ENCODE results near the gene CCDC54. TPM values are rescaled to one million over a fixed set of nuclear protein-coding genes. Genes with fewer than 3 reads are reported as not detected.

CCDC54 gene
- polyA plus RNA-seq, 1 experiment = not detected

DNA sequence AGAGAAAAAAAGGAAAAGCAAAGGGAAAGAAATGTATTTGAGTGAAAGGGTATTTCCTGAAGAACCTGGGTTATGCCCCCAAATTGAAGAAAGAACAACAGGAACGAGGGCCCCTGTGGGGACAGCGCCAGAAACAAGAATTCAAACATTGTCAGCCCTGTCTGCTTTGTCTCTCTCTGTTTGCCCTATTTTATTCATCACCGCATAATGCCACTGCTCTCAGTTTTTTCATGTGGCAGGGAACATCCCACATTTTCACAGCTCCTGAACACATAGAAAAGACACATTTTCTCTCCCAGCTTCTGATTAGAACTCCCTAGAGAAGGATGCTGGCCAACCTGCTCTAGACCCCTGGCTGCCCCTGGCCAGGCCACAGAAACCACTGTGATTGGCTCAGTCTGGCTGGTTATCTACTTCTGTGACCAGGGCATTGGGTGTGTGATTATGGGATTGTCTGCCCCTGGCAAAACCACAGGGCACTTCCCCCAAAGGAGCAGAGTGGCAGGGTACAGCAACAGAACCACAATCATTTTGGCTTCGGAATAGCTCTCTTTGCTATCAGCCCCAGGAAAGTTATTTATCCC is 31.3 kb upstream of the CCDC54 start:
- Histone ChIP-seq H3K9me3 (ENCODE audit: control insufficient read depth, insufficient read depth, low read length) (no peaks in the 10 kb centered on the region), H3K4me3 (ENCODE audit: low read depth, low read length) (no peak overlapping the region), H3K27me3 (ENCODE audit: control insufficient read depth, insufficient read depth, low read length) (no peaks in the 10 kb centered on the region), H3K27ac (ENCODE audit: low read depth, low read length) (no peak overlapping the region)
- ChIA-PET CTCF (no interaction called here), POLR2A (no interaction called here)
- DNase-seq (ENCODE audit: low read depth, low spot score) = no peak
- TF ChIP-seq, protein P1, sequence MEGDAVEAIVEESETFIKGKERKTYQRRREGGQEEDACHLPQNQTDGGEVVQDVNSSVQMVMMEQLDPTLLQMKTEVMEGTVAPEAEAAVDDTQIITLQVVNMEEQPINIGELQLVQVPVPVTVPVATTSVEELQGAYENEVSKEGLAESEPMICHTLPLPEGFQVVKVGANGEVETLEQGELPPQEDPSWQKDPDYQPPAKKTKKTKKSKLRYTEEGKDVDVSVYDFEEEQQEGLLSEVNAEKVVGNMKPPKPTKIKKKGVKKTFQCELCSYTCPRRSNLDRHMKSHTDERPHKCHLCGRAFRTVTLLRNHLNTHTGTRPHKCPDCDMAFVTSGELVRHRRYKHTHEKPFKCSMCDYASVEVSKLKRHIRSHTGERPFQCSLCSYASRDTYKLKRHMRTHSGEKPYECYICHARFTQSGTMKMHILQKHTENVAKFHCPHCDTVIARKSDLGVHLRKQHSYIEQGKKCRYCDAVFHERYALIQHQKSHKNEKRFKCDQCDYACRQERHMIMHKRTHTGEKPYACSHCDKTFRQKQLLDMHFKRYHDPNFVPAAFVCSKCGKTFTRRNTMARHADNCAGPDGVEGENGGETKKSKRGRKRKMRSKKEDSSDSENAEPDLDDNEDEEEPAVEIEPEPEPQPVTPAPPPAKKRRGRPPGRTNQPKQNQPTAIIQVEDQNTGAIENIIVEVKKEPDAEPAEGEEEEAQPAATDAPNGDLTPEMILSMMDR (IDR thresholded peaks at IDR 0.05; ENCODE audit: low read depth, low read length) = no peak

DNA sequence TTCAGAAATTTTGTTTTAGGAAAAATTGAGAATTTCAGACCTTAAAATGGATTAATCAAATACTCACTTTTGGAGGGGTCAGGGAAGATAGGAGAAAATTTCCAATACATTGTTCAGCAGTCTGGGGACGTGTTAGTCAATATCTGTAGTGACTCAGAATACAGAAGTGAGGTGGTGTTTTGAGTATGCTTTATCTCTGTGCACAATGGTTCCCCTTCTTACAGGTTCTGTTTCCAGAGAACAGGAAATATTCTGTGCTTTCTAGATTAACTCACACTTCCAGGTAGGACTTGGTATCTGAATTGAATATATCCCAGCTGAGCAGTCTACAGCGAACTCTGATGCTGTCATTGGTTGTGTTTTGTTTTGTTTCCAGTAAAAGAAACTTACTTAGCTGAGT is 30.7 kb upstream of the CCDC54 start:
- TF ChIP-seq, protein P1 (IDR thresholded peaks at IDR 0.05; ENCODE audit: low read depth, low read length) = no peak
- POLR2A ChIA-PET = no interaction called here
- CTCF ChIA-PET = interaction anchor here (2.2 kb wide), 1 partner anchor 75 kb away, joined by 9 read pairs; no protein-coding TSS in a partner anchor

DNA sequence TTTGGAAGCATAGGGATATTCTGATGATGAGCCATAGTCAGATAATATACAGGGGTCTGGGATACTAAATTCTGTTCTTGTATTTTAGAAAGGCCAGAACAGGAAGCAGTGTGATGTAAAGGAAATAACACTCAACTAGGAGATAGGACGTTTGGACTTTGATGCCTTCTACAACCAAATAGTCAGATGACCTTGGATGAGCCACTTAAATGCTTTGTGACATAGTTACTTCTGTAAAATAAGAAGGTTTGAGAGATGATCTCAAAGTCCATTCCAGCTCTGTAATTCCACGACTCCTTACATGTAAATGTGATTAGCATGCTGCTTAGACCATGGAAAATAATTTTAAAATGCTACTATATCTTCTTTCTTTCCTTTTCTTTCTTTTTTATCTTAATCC is 29.5 kb upstream of the CCDC54 start:
- TF ChIP-seq, protein P1 (IDR thresholded peaks at IDR 0.05; ENCODE audit: low read depth, low read length) = no peak
- POLR2A ChIA-PET = no interaction called here
- Histone ChIP-seq H3K9me3 (ENCODE audit: control insufficient read depth, insufficient read depth, low read length) (no peaks in the 10 kb centered on the region), H3K27ac (ENCODE audit: low read depth, low read length) (no peak overlapping the region), H3K27me3 (ENCODE audit: control insufficient read depth, insufficient read depth, low read length) (no peaks in the 10 kb centered on the region), H3K4me3 (ENCODE audit: low read depth, low read length) (no peak overlapping the region)
- CTCF ChIA-PET = interaction anchor here (1.8 to 2.2 kb wide), 2 partner anchors 74 to 76 kb away, joined by 6 to 9 read pairs; no protein-coding TSS in a partner anchor
- no peak for DNase-seq (ENCODE audit: low read depth, low spot score)

More for the DNA sequence above, 30.7 kb upstream of the CCDC54 start:
- H3K4me3 ChIP-seq (ENCODE audit: low read depth, low read length) = no peak overlapping the region
- DNase-seq (ENCODE audit: low read depth, low spot score) = no peak
- no peaks in the 10 kb centered on the region for H3K27me3 ChIP-seq (ENCODE audit: control insufficient read depth, insufficient read depth, low read length)
- H3K27ac ChIP-seq (ENCODE audit: low read depth, low read length) = no peak overlapping the region
- no peaks in the 10 kb centered on the region for H3K9me3 ChIP-seq (ENCODE audit: control insufficient read depth, insufficient read depth, low read length)

DNA sequence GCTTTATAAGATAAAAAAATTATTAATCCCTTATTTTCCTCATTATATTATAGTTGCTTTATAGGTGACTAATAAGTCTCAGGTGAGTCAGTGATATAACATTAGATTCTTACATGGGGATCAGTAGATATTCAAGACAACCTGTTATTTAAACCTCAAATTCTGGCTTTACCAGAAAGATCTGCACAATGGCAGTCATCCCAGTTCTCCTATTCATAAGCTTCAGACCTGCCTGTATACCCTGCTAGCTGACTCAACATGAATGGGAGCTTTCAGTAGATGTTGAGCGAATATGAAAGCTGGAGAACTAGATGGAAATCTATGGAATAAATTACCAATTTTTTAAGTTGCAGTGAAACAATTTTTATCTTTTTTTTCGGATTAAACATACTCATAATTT is 20.5 kb upstream of the CCDC54 start:
- POLR2A ChIA-PET = no interaction called here
- no peak for DNase-seq (ENCODE audit: low read depth, low spot score)
- no peak overlapping the region for H3K27ac ChIP-seq (ENCODE audit: low read depth, low read length)
- H3K27me3 ChIP-seq (ENCODE audit: control insufficient read depth, insufficient read depth, low read length) = no peaks in the 10 kb centered on the region
- TF ChIP-seq, protein P1 (IDR thresholded peaks at IDR 0.05; ENCODE audit: low read depth, low read length) = no peak
- no peak overlapping the region for H3K4me3 ChIP-seq (ENCODE audit: low read depth, low read length)
- CTCF ChIA-PET = interaction anchor here (1.0 to 2.5 kb wide), 3 partner anchors 64 to 85 kb away, joined by 3 to 9 read pairs (median 4); no protein-coding TSS in a partner anchor
- H3K9me3 ChIP-seq (ENCODE audit: control insufficient read depth, insufficient read depth, low read length) = no peaks in the 10 kb centered on the region

DNA sequence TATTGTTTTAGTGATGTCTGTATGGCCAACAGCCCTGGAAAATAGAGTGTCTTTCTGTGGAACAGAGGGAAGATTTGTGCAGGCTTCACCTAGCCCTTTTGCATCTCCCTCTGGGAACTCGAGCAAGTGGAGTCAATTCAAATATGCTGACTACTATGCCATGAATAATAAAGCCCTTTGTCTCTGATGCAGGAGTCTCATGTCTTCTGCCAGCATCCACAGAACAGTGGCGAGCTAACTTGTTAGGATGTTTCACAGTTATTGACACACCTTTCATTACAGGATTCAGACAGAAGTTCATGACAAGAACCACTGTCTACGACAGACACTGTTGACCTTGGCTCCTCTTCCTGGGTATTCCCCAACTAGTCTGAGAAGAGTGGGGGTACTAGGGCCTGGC is 15.6 kb upstream of the CCDC54 start:
- ChIA-PET POLR2A (no interaction called here), CTCF (interaction anchor here (0.8 to 2.2 kb wide), 3 partner anchors 59 to 90 kb away, joined by 4 to 9 read pairs (median 7); no protein-coding TSS in a partner anchor)
- H3K27ac ChIP-seq (ENCODE audit: low read depth, low read length) = no peak overlapping the region
- no peaks in the 10 kb centered on the region for H3K27me3 ChIP-seq (ENCODE audit: control insufficient read depth, insufficient read depth, low read length)
- TF ChIP-seq, protein P1 (IDR thresholded peaks at IDR 0.05; ENCODE audit: low read depth, low read length) = no peak
- no peak for DNase-seq (ENCODE audit: low read depth, low spot score)
- H3K9me3 ChIP-seq (ENCODE audit: control insufficient read depth, insufficient read depth, low read length) = no peaks in the 10 kb centered on the region
- H3K4me3 ChIP-seq (ENCODE audit: low read depth, low read length) = no peak overlapping the region
